BJ (cell line): Measurements from ENCODE around the gene CHST8. TPM values are rescaled to one million over a fixed set of nuclear protein-coding genes. Genes with fewer than 3 reads are reported as not detected.

Experiments
- CTCF ChIA-PET: fragments of 350-600 bp; formaldehyde crosslinking; extraction: SDS; loops from one replicate; lab custom pipeline; 2021; ENCODE audit warnings: antibody characterized with exemption, inconsistent platforms; lab: Yijun Ruan, JAX
- POLR2A ChIA-PET: fragments of 300-600 bp; sonication (Branson Sonifier 250); formaldehyde crosslinking; extraction: SDS; loops from one replicate; lab custom pipeline; 2021; ENCODE audit warnings: antibody characterized with exemption; lab: Charles Lee
- DNase-seq: peaks from one replicate; pipeline ENCODE4 v3.0.0-alpha.2; 2011; ENCODE audit warnings: low read depth
- H3K27me3 ChIP-seq: 2 replicates; pipeline ENCODE4 v1.6.0; 2011; ENCODE audit warnings: low read length; ENCODE audit not compliant: control insufficient read depth, insufficient read depth
- H3K36me3 ChIP-seq: 2 replicates; pipeline ENCODE4 v1.5.1; 2011; ENCODE audit warnings: low read length; ENCODE audit not compliant: control insufficient read depth, insufficient read depth
- H3K4me3 ChIP-seq: 2 replicates; pipeline ENCODE4 v1.5.1; 2011; ENCODE audit warnings: low read depth, mild to moderate bottlenecking, control low read depth, low read length
- CTCF ChIP-seq: IDR thresholded peaks from 2 replicates; pipeline ENCODE4 v1.5.1; 2011; ENCODE audit warnings: low read depth, mild to moderate bottlenecking, control low read depth, inconsistent platforms, low read length, moderate library complexity; ENCODE audit not compliant: insufficient read depth
- polyA plus RNA-seq: library from polyadenylated mRNA; depleted of rRNA; stranded (reverse); fragments of >200 nt; gene quantifications from 2 replicates; pipeline ENCODE4 v1.2.3, GENCODE V29; 2011

Gene CHST8
- polyA plus RNA-seq, 1 experiment = 0.09 TPM

GRCh38 chr19:33755099-33756035 is 133.6 kb downstream of the CHST8 start:
- CTCF ChIA-PET = interaction anchor here (0.6 to 2.0 kb wide), 5 partner anchors 16 to 339 kb away, joined by 3 to 5 read pairs (median 3); no protein-coding TSS in a partner anchor
- Histone ChIP-seq H3K27me3 (peaks cover 6% of the 10 kb centered on the region), H3K4me3 (no peak overlapping the region), H3K36me3 (no peaks in the 10 kb centered on the region)
- DNase-seq = no peak
- POLR2A ChIA-PET = no interaction called here
- no peak for TF ChIP-seq CTCF

DNA sequence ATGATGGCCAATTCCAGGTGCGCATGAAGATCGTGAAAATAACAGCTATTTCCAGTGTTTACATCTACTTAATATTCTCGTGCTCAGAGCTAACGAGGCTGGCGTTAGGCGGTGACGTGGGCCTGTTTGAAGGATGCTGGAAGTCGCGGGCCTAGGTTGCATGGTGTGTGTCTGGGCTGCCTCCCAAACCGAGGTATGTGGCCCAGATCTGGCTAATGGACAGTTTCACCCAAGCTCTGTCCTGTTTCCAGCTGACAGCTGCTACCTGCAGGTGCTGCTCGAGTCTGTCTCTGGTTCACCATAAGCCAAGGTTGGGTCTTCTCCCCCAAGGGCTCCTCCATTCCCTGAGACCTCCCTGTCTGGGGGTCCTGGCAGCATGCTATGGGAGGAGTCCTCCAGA is 134.4 kb downstream of the CHST8 start:
- ChIA-PET CTCF (interaction anchor here (1.2 to 2.0 kb wide), 2 partner anchors 15 to 22 kb away, joined by 4 to 5 read pairs; no protein-coding TSS in a partner anchor), POLR2A (no interaction called here)
- DNase-seq = no peak
- no peak overlapping the region for H3K4me3 ChIP-seq
- no peak for TF ChIP-seq CTCF
- no peaks in the 10 kb centered on the region for H3K36me3 ChIP-seq
- peaks cover 6% of the 10 kb centered on the region for H3K27me3 ChIP-seq

DNA sequence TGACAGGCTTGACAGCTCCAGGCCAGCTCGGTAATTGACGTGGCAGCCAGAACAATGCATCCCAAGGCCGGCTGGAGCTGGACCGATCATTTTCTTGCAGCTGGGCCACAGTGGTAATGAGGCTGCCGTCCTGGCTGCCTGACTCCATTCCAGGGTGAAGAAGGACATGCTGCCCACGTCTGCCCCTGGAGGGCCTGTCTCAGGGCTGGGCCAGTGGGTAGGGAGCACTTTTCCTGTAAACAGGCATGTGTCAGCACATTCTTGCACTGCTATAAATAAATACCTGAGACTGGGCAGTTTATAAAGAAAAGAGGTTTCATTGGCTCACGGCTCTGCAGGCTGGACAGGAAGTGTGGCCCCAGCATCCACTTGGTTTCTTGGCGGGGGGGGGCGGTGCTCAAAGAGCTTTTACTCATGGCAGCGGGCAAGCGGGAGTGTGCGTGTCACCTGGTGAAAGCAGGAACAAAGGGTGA is 136.8 kb downstream of the CHST8 start:
- no peaks in the 10 kb centered on the region for H3K36me3 ChIP-seq
- no peak for TF ChIP-seq CTCF
- no peak overlapping the region for H3K4me3 ChIP-seq
- no peak for DNase-seq
- ChIA-PET POLR2A (no interaction called here), CTCF (interaction anchor here (0.8 to 3.4 kb wide), 4 partner anchors 9 to 328 kb away, joined by 3 to 9 read pairs (median 5); no protein-coding TSS in a partner anchor)
- H3K27me3 ChIP-seq = peaks cover 6% of the 10 kb centered on the region

DNA sequence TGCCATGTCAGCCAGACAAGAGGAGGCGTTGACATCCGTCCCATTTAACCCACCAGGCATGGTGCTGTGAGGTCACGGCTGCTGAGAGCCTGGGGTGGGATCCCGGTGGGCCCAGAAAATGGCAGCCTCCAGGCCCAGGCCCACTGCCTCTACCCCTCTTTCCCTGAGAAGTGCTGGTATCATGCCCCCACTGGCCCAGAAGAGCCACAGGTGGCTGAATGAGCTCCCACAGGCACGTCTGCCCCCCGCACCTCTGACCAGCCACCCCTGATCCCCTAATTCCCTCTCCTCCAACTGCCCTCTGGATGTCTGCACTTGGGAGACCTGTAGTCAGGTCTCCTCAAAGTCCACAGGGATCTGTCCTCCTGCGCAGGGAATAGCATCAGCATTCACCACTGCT is 137.6 kb downstream of the CHST8 start:
- H3K36me3 ChIP-seq = no peaks in the 10 kb centered on the region
- ChIA-PET POLR2A (no interaction called here), CTCF (interaction anchor here (3.4 kb wide), 1 partner anchor 19 kb away, joined by 9 read pairs; no protein-coding TSS in a partner anchor)
- no peak overlapping the region for H3K4me3 ChIP-seq
- no peak for TF ChIP-seq CTCF
- peaks cover 6% of the 10 kb centered on the region for H3K27me3 ChIP-seq
- no peak for DNase-seq
